K562 (cell line): ENCODE data around the gene CHRM1. TPM values are rescaled to one million over a fixed set of nuclear protein-coding genes. Genes with fewer than 3 reads are reported as not detected.

Experiments used
- BDP1 ChIP-seq: IDR thresholded peaks from 3 replicates; pipeline ENCODE4 v1.6.1; 2011; ENCODE audit not compliant: insufficient read length, insufficient read depth
- CBFA2T3 ChIP-seq: fragments of 450-650 bp; IDR thresholded peaks from 2 replicates; pipeline ENCODE4 v1.6.1; 2017
- CEBPB ChIP-seq: fragments of 450-650 bp; IDR thresholded peaks from 2 replicates; pipeline ENCODE4 v1.6.1; 2016; ENCODE audit warnings: missing genetic modification characterization, missing compliant biosample characterization
- FIP1L1 ChIP-seq: fragments of 200-400 bp; formaldehyde crosslinking; IDR thresholded peaks from 2 replicates; pipeline ENCODE4 v1.6.1; 2018; ENCODE audit warnings: mild to moderate bottlenecking, low read depth, low read length; ENCODE audit not compliant: poor library complexity, severe bottlenecking
- GABPB1 ChIP-seq: sonication (generic); formaldehyde crosslinking; IDR thresholded peaks from 2 replicates; pipeline ENCODE4 v1.8.0; 2022; ENCODE audit warnings: mild to moderate bottlenecking, missing genetic modification reagents
- MED1 ChIP-seq: sonication (generic); formaldehyde crosslinking; IDR thresholded peaks from 2 replicates; pipeline ENCODE4 v1.8.1; 2023; ENCODE audit warnings: missing genetic modification reagents, borderline replicate concordance
- NR2C2 ChIP-seq, 2 experiments: fragments of 200-800 bp in 1 of 2; sonication (Bioruptor generic) in 1 of 2; sonication (generic) in 1 of 2; formaldehyde crosslinking in 1 of 2; IDR thresholded peaks; 2 replicates each; pipeline versions ENCODE4 v1.6.1 to v1.8.0; 2016 to 2022; ENCODE audit warnings: mild to moderate bottlenecking in 1 of 2, missing compliant biosample characterization in 1 of 2, missing genetic modification characterization in 1 of 2, missing genetic modification reagents in 1 of 2
- RFX7 ChIP-seq: fragments of 250-450 bp; sonication (Bioruptor Pico); IDR thresholded peaks from 2 replicates; pipeline ENCODE4 v1.5.1; 2021; ENCODE audit warnings: mild to moderate bottlenecking
- SIN3B ChIP-seq: fragments of 450-650 bp; IDR thresholded peaks from 2 replicates; pipeline ENCODE4 v1.6.1; 2017; ENCODE audit warnings: low read depth, mild to moderate bottlenecking, moderate library complexity
- SREBF1 ChIP-seq: fragments of 150-350 bp; IDR thresholded peaks from 2 replicates; pipeline ENCODE4 v1.6.1; 2014; ENCODE audit warnings: antibody characterized with exemption, low read depth, low read length, borderline replicate concordance
- ZNF212 ChIP-seq: fragments of 450-650 bp; formaldehyde crosslinking; IDR thresholded peaks from 2 replicates; pipeline ENCODE4 v1.4.0; 2020; ENCODE audit warnings: mild to moderate bottlenecking
- ZNF274 ChIP-seq: IDR thresholded peaks from 2 replicates; pipeline ENCODE4 v1.6.1; 2011; ENCODE audit warnings: low read depth, mild to moderate bottlenecking, low read length, moderate library complexity, borderline replicate concordance
- ZNF347 ChIP-seq: fragments of 450-650 bp; formaldehyde crosslinking; IDR thresholded peaks from 2 replicates; pipeline ENCODE4 v1.4.0; 2020; ENCODE audit warnings: low read depth, mild to moderate bottlenecking, moderate library complexity
- ZNF507 ChIP-seq: conservative IDR thresholded peaks from 2 replicates; pipeline ENCODE4 v1.6.1; 2017; ENCODE audit warnings: missing genetic modification characterization, missing compliant biosample characterization
- polyA plus RNA-seq, 8 experiments: library from polyadenylated mRNA; depleted of rRNA in 4 of 8; stranded (reverse) in 5 of 8; unstranded in 3 of 8; fragments of >200 nt; fragmentation: Nextera tagmentation in 2 of 8; fragmentation: Illumina TruSeq in 1 of 8; extraction: Ambion mirVana in 2 of 8; extraction: Trizol in 1 of 8; gene quantifications; 2 replicates each; pipeline versions ENCODE4 v1.2.1 to v1.2.3, GENCODE V29; 2011 to 2014; ENCODE audit warnings: inconsistent platforms in 1 of 8, missing spikeins in 1 of 8
- total RNA-seq, 7 experiments: library from RNA; depleted of rRNA in 6 of 7; stranded (reverse); fragments of >200 nt in 6 of 7; fragmentation: Illumina TruSeq in 2 of 7; extraction: Trizol in 2 of 7; gene quantifications; 2 replicates each; pipeline versions ENCODE4 v1.2.1 to v1.2.3, GENCODE V29; 2011 to 2021; ENCODE audit warnings: low replicate concordance in 1 of 7
- TF ChIP-seq, protein P1 (sequence below): fragments of 450-650 bp; formaldehyde crosslinking; IDR thresholded peaks from 2 replicates; pipeline ENCODE4 v1.4.0; 2020; ENCODE audit warnings: mild to moderate bottlenecking, mixed read lengths
- TF ChIP-seq, protein P2 (sequence below): sonication (generic); formaldehyde crosslinking; IDR thresholded peaks from 2 replicates; pipeline ENCODE4 v1.8.0; 2023; ENCODE audit warnings: mild to moderate bottlenecking, missing genetic modification reagents
- TF ChIP-seq, protein P3 (sequence below): sonication (generic); formaldehyde crosslinking; IDR thresholded peaks from 2 replicates; pipeline ENCODE4 v1.8.0; 2022; ENCODE audit warnings: mild to moderate bottlenecking, missing genetic modification reagents
- TF ChIP-seq, protein P4 (sequence below): fragments of 250-450 bp; sonication (Bioruptor Pico); IDR thresholded peaks from 2 replicates; pipeline ENCODE4 v1.5.0; 2021

The CHRM1 gene
- total and polyA plus RNA-seq, 9 of the 15 experiments (the other 6 are each of a cell fraction or from before 2014, with no cell fraction given) = not detected

DNA sequence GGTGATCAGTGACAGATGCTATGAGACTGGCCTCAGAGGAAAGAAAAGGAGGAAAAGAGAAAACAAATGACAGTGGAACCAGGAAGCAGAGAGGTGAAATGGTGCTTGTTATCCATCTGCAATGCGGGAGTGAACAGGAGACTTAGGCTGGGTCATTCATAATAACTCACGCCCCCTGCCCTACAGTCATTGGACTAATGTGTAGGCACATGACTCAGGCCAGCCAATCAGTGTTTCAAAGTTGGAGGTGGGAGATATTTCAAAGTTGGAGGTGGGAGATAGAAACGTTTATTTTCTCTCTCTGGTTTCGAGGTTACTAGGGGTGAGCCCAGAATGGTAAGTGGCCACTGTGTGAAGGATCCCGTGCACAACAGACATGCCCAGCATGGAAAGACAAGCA lies 33.3 kb upstream of the CHRM1 start (continued):
- TF ChIP-seq ZNF212 (CRISPR knock-in tag) = no peak
- no peak for TF ChIP-seq CEBPB (tag)
- TF ChIP-seq, protein P1, sequence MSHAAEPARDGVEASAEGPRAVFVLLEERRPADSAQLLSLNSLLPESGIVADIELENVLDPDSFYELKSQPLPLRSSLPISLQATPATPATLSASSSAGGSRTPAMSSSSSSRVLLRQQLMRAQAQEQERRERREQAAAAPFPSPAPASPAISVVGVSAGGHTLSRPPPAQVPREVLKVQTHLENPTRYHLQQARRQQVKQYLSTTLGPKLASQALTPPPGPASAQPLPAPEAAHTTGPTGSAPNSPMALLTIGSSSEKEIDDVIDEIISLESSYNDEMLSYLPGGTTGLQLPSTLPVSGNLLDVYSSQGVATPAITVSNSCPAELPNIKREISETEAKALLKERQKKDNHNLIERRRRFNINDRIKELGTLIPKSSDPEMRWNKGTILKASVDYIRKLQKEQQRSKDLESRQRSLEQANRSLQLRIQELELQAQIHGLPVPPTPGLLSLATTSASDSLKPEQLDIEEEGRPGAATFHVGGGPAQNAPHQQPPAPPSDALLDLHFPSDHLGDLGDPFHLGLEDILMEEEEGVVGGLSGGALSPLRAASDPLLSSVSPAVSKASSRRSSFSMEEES (CRISPR knock-in tag) = no peak
- TF ChIP-seq ZNF347 = no peak
- TF ChIP-seq BDP1 = no peak
- no peak for TF ChIP-seq SREBF1
- no peak for TF ChIP-seq NR2C2 (CRISPR knock-in tag; IDR thresholded peaks at IDR 0.05)
- no peak for TF ChIP-seq NR2C2 (tag; IDR thresholded peaks at IDR 0.05)
- no peak for TF ChIP-seq SIN3B
- no peak for TF ChIP-seq CBFA2T3
- no peak for TF ChIP-seq MED1 (CRISPR knock-in tag)
- TF ChIP-seq ZNF274 = no peak
- no peak for TF ChIP-seq ZNF507 (tag)
- TF ChIP-seq, protein P2, sequence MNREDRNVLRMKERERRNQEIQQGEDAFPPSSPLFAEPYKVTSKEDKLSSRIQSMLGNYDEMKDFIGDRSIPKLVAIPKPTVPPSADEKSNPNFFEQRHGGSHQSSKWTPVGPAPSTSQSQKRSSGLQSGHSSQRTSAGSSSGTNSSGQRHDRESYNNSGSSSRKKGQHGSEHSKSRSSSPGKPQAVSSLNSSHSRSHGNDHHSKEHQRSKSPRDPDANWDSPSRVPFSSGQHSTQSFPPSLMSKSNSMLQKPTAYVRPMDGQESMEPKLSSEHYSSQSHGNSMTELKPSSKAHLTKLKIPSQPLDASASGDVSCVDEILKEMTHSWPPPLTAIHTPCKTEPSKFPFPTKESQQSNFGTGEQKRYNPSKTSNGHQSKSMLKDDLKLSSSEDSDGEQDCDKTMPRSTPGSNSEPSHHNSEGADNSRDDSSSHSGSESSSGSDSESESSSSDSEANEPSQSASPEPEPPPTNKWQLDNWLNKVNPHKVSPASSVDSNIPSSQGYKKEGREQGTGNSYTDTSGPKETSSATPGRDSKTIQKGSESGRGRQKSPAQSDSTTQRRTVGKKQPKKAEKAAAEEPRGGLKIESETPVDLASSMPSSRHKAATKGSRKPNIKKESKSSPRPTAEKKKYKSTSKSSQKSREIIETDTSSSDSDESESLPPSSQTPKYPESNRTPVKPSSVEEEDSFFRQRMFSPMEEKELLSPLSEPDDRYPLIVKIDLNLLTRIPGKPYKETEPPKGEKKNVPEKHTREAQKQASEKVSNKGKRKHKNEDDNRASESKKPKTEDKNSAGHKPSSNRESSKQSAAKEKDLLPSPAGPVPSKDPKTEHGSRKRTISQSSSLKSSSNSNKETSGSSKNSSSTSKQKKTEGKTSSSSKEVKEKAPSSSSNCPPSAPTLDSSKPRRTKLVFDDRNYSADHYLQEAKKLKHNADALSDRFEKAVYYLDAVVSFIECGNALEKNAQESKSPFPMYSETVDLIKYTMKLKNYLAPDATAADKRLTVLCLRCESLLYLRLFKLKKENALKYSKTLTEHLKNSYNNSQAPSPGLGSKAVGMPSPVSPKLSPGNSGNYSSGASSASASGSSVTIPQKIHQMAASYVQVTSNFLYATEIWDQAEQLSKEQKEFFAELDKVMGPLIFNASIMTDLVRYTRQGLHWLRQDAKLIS (CRISPR knock-in tag) = no peak
- TF ChIP-seq, protein P3, sequence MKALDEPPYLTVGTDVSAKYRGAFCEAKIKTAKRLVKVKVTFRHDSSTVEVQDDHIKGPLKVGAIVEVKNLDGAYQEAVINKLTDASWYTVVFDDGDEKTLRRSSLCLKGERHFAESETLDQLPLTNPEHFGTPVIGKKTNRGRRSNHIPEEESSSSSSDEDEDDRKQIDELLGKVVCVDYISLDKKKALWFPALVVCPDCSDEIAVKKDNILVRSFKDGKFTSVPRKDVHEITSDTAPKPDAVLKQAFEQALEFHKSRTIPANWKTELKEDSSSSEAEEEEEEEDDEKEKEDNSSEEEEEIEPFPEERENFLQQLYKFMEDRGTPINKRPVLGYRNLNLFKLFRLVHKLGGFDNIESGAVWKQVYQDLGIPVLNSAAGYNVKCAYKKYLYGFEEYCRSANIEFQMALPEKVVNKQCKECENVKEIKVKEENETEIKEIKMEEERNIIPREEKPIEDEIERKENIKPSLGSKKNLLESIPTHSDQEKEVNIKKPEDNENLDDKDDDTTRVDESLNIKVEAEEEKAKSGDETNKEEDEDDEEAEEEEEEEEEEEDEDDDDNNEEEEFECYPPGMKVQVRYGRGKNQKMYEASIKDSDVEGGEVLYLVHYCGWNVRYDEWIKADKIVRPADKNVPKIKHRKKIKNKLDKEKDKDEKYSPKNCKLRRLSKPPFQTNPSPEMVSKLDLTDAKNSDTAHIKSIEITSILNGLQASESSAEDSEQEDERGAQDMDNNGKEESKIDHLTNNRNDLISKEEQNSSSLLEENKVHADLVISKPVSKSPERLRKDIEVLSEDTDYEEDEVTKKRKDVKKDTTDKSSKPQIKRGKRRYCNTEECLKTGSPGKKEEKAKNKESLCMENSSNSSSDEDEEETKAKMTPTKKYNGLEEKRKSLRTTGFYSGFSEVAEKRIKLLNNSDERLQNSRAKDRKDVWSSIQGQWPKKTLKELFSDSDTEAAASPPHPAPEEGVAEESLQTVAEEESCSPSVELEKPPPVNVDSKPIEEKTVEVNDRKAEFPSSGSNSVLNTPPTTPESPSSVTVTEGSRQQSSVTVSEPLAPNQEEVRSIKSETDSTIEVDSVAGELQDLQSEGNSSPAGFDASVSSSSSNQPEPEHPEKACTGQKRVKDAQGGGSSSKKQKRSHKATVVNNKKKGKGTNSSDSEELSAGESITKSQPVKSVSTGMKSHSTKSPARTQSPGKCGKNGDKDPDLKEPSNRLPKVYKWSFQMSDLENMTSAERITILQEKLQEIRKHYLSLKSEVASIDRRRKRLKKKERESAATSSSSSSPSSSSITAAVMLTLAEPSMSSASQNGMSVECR (CRISPR knock-in tag) = no peak
- no peak for TF ChIP-seq GABPB1 (CRISPR knock-in tag)
- no peak for TF ChIP-seq FIP1L1
- no peak for TF ChIP-seq RFX7 (CRISPR knock-in tag)
- TF ChIP-seq, protein P4, sequence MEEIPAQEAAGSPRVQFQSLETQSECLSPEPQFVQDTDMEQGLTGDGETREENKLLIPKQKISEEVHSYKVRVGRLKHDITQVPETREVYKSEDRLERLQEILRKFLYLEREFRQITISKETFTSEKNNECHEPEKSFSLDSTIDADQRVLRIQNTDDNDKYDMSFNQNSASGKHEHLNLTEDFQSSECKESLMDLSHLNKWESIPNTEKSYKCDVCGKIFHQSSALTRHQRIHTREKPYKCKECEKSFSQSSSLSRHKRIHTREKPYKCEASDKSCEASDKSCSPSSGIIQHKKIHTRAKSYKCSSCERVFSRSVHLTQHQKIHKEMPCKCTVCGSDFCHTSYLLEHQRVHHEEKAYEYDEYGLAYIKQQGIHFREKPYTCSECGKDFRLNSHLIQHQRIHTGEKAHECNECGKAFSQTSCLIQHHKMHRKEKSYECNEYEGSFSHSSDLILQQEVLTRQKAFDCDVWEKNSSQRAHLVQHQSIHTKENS (CRISPR knock-in tag) = no peak
